Measurements from ENCODE around the gene CLDN16. TPM values are rescaled to one million over a fixed set of nuclear protein-coding genes. Genes with fewer than 3 reads are reported as not detected.

Gene CLDN16
- total and polyA plus RNA-seq, 2 of the 4 experiments (the other 2 are of a cell fraction), result under 0.01 to 0.09 TPM

DNA sequence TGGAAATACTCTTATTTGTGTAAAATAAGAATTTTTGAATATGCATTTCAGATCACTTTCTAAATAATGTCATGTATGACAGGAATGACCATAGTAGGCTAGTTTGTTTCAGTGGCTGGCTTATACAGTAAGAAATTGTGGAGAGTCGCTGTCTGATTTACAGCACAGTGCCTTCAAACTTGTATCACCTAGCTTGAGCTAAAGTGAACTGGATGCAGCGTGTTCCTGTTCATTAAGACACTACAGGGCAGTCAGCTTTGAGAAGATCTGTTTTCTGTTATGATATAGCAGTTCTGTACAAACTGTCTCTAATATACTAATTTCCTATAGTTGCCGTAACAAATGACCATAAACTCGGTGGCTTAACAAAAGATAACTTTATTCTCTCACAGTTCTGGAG is 9.9 kb downstream of the CLDN16 start:
- no peak for ATAC-seq (ENCODE audit: low read depth)
- Histone ChIP-seq H2AFZ (replicated peaks; ENCODE audit: low read length, poor library complexity) (no peak overlapping the region), H2AK5ac (ENCODE audit: low read depth, low read length) (no peak overlapping the region), H3K14ac (replicated peaks; ENCODE audit: low read depth, low read length) (no peak overlapping the region), H3K56ac (ENCODE audit: extremely low read depth, insufficient read depth, low read length) (no peak overlapping the region), H4K5ac (ENCODE audit: low read depth, low read length) (no peak overlapping the region), H4K91ac (ENCODE audit: insufficient read depth, low read depth, low read length) (no peak overlapping the region), H3K4me1 (ENCODE audit: control insufficient read depth, insufficient read depth, low read length) (no peaks in the 10 kb centered on the region), H4K8ac (ENCODE audit: low read depth in 2 of 2, low read length in 2 of 2) (no peak overlapping the region), H3K27me3 (ENCODE audit: control insufficient read depth, insufficient read depth, low read length) (no peaks in the 10 kb centered on the region), H4K20me1 (ENCODE audit: insufficient read depth, low read length) (no peaks in the 10 kb centered on the region), H3K9me1 (ENCODE audit: insufficient read depth, low read length) (no peaks in the 10 kb centered on the region), H3K9ac (ENCODE audit: low read depth, low read length) (no peak overlapping the region), H2BK20ac (ENCODE audit: low read depth, low read length) (no peak overlapping the region), H3K4me3 (ENCODE audit: insufficient read depth, low read depth, low read length) (no peak overlapping the region), H2BK15ac (ENCODE audit: low read depth, low read length) (no peak overlapping the region), H2AK9ac (replicated peaks; ENCODE audit: low read depth, low read length, poor library complexity) (no peak overlapping the region), H3K27ac (ENCODE audit: insufficient read depth, low read length) (no peak overlapping the region), H2BK5ac (ENCODE audit: low read depth, low read length, poor library complexity, severe bottlenecking) (no peak overlapping the region), H3K4me2 (ENCODE audit: low read depth, low read length) (no peak overlapping the region), H3K9me3 (ENCODE audit: control insufficient read depth, insufficient read depth, low read length) (no peaks in the 10 kb centered on the region), H2BK120ac (ENCODE audit: low read depth, low read length) (no peak overlapping the region), H3K23ac (ENCODE audit: low read depth, low read length) (no peak overlapping the region), H3K79me1 (ENCODE audit: low read depth in 1 of 2, low read length in 2 of 2) (no peaks in the 10 kb centered on the region), H3K18ac (ENCODE audit: low read depth, low read length) (no peak overlapping the region), H3K36me3 (ENCODE audit: control insufficient read depth, insufficient read depth, low read length) (no peaks in the 10 kb centered on the region), H3K4ac (ENCODE audit: low read depth, low read length) (no peak overlapping the region)
- no TSS peak for BruUV-seq (replicated peaks)
- dilution Hi-C loops (cut with HindIII; ENCODE audit: low sequenced_read_pairs, unreplicated experiment), result no loop called here
- POLR2A ChIA-PET (ENCODE audit: unreplicated experiment), result no interaction called here
- no peak for DNase-seq
- intact Hi-C loops (cut with micrococcal nuclease), result no loop called here
- CTCF ChIA-PET, result no interaction called here
- no peak for TF ChIP-seq CTCF (conservative IDR thresholded peaks at IDR 0.05; ENCODE audit: low read depth, low read length)
- no peak for TF ChIP-seq SMC3 (IDR thresholded peaks at IDR 0.05; ENCODE audit: low read depth, low read length)
- no peak for TF ChIP-seq MXI1 (IDR thresholded peaks at IDR 0.05; ENCODE audit: borderline replicate concordance, low read depth, low read length)
- no peak for TF ChIP-seq POLR2A (IDR thresholded peaks at IDR 0.05; ENCODE audit: low read depth, low read length)
- TF ChIP-seq MAFK (IDR thresholded peaks at IDR 0.05; ENCODE audit: low read depth, low read length), result no peak
- TF ChIP-seq FOS (IDR thresholded peaks at IDR 0.05; ENCODE audit: low read depth, low read length), result no peak
- TF ChIP-seq RCOR1 (IDR thresholded peaks at IDR 0.05; ENCODE audit: insufficient replicate concordance, low read length), result no peak
- no CpG with 5 or more reads among the region's 4 CpGs for WGBS, 2 experiments (ENCODE audit: extremely low coverage in 2 of 2, insufficient read length in 1 of 2)
- in situ Hi-C loops (cut with MboI; ENCODE audit: low sequenced_read_pairs), result no loop called here
